ENCODE results near the gene SECISBP2. TPM values are rescaled to one million over a fixed set of nuclear protein-coding genes. Genes with fewer than 3 reads are reported as not detected.
A peak's percentile ranks its signal among the peaks of the same experiment; 100 is the strongest.

The SECISBP2 gene
- total and polyA plus RNA-seq, 7 donors, result 26.2 to 80.8 (median 40.2) TPM

DNA sequence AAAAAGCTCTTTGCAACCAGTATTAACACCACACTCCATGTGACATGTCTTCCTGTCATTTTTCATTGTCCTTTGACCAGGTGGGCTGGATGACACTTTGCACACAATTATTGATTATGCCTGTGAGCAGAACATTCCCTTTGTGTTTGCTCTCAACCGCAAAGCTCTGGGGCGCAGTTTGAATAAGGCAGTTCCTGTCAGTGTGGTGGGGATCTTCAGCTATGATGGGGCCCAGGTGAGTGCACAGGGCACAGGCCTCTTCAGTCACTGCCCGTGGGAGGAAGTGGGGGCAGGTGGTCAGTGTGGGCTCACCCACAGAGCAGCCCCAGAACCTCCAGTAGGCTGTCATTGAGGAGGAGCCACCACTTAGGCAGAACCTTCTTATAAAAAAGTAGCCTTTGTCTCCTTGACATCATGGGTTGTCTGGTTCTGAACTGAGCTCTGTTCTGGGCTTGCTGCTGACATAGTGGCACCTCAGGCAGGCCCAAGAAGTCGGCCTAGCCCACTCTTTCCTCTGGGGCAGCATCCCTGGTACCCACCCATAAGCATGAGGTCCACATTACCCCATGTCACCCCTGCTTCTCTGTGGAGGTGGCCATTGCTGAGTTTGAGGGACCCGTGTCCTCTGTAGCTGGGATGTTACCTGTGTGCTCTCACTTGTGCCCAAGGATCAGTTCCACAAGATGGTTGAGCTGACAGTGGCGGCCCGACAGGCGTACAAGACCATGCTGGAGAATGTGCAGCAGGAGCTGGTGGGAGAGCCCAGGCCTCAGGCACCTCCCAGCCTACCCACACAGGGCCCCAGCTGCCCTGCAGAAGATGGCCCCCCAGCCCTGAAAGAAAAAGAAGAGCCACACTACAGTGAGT is 39.3 kb downstream of the SECISBP2 start:
- no peak for TF ChIP-seq CTCF (IDR thresholded peaks at IDR 0.05)
- 94 to 96% (median 96%) methylated on average over 8 of the region's 8 CpGs for WGBS, 3 donors
- Histone ChIP-seq H3K36me3 (ENCODE audit: insufficient read depth in 1 of 2, low read depth in 1 of 2) (peaks cover 8 to 95% of the 10 kb centered on the region in 2 donors), H3K27me3 (ENCODE audit: insufficient read depth in 3 of 3, low read length in 2 of 3) (no peaks in the 10 kb centered on the region), H3K9me3 (no peaks in the 10 kb centered on the region), H3K27ac (peak overlapping the region; percentile 81), H3K4me3 (no peak overlapping the region), H3K4me1 (peaks cover 30% of the 10 kb centered on the region)
- DNase-seq (no peak), ATAC-seq (no peak)
- intact Hi-C loops (cut with DNase I), result no loop called here

DNA sequence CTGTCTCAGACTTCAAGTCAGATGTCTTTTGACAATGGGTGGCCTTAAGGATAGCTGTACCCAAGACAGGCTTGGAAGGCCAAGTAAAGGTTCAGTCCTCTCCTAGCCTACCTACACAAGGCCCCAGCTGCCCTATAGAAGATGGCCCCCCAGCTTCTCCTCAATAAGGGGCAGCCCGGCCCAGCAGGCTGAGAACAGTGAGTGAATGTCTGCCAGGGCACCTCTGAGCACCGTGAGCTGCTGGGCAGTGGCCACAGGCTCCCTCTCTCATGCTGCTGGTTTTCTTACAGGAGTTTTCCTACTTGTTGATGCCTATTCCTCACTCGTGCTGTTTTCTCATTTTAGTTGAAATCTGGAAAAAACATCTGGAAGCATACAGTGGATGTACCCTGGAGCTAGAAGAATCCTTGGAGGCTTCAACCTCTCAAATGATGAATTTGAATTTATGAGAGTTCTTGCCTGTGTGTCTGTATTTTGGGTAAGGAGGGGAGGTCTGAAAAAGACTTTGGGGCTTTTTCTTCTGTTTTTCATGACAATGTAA is 40.1 kb downstream of the SECISBP2 start:
- Histone ChIP-seq H3K4me3 (no peak overlapping the region), H3K27me3 (ENCODE audit: insufficient read depth in 3 of 3, low read length in 2 of 3) (no peaks in the 10 kb centered on the region), H3K4me1 (peaks cover 26% of the 10 kb centered on the region), H3K36me3 (ENCODE audit: insufficient read depth in 1 of 2, low read depth in 1 of 2) (peaks cover 8 to 95% of the 10 kb centered on the region in 2 donors), H3K27ac (peak overlapping the region; percentile 81), H3K9me3 (no peaks in the 10 kb centered on the region)
- no peak for ATAC-seq
- TF ChIP-seq CTCF (IDR thresholded peaks at IDR 0.05), result no peak
- intact Hi-C loops (cut with DNase I), result no loop called here
- no peak for DNase-seq
- WGBS, 3 donors, result 53 to 76% (median 54%) methylated on average over 3 of the region's 3 CpGs

DNA sequence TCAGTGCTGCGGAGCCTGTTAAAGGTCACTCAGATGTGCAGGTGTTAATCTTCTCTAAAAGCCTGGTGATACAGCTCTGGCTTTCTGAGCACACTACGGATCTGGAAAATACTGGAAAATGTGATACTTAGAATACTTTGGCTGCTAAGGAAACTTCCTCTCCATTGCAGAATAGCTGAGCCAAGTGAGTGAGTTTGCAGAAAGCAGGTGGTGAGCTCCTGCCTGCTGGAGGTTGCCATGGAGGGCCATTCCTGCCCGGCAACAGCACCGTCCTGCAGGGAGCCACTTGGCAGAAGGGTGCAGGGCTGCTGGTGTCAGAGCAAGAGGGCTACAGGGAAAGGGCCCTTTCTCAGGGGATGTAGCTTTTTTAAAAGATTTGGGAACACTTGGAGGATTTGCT is 40.7 kb downstream of the SECISBP2 start:
- 13 to 23% (median 16%) methylated on average over 4 of the region's 4 CpGs for WGBS, 3 donors
- peak; percentile 75 to 85 (median 82) for ATAC-seq

GRCh38 chr9:89359751-89360261 is 41.5 kb downstream of the SECISBP2 start:
- ATAC-seq (peak; percentile 61 to 70 (median 65)), DNase-seq (no peak)
- H3K9me3 ChIP-seq, result no peaks in the 10 kb centered on the region
- peaks cover 26% of the 10 kb centered on the region for H3K4me1 ChIP-seq
- H3K4me3 ChIP-seq, result no peak overlapping the region
- peak overlapping the region; percentile 81 for H3K27ac ChIP-seq
- TF ChIP-seq CTCF (IDR thresholded peaks at IDR 0.05), result no peak
- WGBS, 3 donors, result 49 to 62% (median 50%) methylated on average over 8 of the region's 8 CpGs
- intact Hi-C loops (cut with DNase I), result no loop called here
- H3K36me3 ChIP-seq (ENCODE audit: insufficient read depth in 1 of 2, low read depth in 1 of 2), result peaks cover 7 to 87% of the 10 kb centered on the region in 2 donors
- H3K27me3 ChIP-seq (ENCODE audit: insufficient read depth in 3 of 3, low read length in 2 of 3), result no peaks in the 10 kb centered on the region

More for the DNA sequence above, 40.7 kb downstream of the SECISBP2 start:
- Histone ChIP-seq H3K4me1 (peaks cover 26% of the 10 kb centered on the region), H3K4me3 (no peak overlapping the region), H3K27me3 (ENCODE audit: insufficient read depth in 3 of 3, low read length in 2 of 3) (no peaks in the 10 kb centered on the region), H3K36me3 (ENCODE audit: insufficient read depth in 1 of 2, low read depth in 1 of 2) (peaks cover 8 to 95% of the 10 kb centered on the region in 2 donors), H3K27ac (peak overlapping the region; percentile 81), H3K9me3 (no peaks in the 10 kb centered on the region)
- intact Hi-C loops (cut with DNase I), result no loop called here
- TF ChIP-seq CTCF (IDR thresholded peaks at IDR 0.05), result no peak
- DNase-seq, result peak in 1 of 2 donors; percentile 75
